ENCODE measurements around the gene ARHGAP15. TPM values are rescaled to one million over a fixed set of nuclear protein-coding genes. Genes with fewer than 3 reads are reported as not detected.

Gene ARHGAP15
- total RNA-seq, 4 donors from 2014 or later = 1.7 to 16.8 (median 3.7) TPM

DNA sequence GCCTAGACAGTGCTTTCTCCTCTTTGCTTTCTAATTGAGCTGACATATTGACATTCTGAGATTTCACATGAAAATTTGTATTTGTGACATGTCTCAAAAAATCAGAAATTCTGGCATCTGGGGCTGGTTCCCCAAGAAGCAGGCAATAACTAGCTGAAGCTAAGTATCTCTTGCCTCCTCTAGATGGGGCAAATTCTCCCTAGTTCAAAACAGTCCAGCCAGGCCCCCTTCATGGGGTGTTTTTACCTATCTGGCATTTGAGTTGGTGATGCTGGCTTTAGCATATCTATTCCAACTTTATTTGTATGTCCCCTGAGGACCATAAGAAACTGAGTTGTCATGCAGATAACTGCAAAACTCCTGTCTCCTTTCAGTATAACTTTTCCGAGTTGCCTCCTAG is 39.9 kb downstream of the ARHGAP15 start:
- no peak for DNase-seq
- intact Hi-C loops (cut with DNase I) = no loop called here
- Histone ChIP-seq H3K9me3 (no peaks in the 10 kb centered on the region), H3K4me1 (no peaks in the 10 kb centered on the region), H3K36me3 (no peaks in the 10 kb centered on the region), H3K27ac (no peak overlapping the region), H3K27me3 (no peaks in the 10 kb centered on the region), H3K4me3 (no peak overlapping the region)
- 67 to 75% methylated on average over 1 of the region's 1 CpG for WGBS, 2 donors
- no peak for TF ChIP-seq POLR2A (IDR thresholded peaks at IDR 0.05)
- TF ChIP-seq, protein P1, sequence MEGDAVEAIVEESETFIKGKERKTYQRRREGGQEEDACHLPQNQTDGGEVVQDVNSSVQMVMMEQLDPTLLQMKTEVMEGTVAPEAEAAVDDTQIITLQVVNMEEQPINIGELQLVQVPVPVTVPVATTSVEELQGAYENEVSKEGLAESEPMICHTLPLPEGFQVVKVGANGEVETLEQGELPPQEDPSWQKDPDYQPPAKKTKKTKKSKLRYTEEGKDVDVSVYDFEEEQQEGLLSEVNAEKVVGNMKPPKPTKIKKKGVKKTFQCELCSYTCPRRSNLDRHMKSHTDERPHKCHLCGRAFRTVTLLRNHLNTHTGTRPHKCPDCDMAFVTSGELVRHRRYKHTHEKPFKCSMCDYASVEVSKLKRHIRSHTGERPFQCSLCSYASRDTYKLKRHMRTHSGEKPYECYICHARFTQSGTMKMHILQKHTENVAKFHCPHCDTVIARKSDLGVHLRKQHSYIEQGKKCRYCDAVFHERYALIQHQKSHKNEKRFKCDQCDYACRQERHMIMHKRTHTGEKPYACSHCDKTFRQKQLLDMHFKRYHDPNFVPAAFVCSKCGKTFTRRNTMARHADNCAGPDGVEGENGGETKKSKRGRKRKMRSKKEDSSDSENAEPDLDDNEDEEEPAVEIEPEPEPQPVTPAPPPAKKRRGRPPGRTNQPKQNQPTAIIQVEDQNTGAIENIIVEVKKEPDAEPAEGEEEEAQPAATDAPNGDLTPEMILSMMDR (IDR thresholded peaks at IDR 0.05) = no peak

DNA sequence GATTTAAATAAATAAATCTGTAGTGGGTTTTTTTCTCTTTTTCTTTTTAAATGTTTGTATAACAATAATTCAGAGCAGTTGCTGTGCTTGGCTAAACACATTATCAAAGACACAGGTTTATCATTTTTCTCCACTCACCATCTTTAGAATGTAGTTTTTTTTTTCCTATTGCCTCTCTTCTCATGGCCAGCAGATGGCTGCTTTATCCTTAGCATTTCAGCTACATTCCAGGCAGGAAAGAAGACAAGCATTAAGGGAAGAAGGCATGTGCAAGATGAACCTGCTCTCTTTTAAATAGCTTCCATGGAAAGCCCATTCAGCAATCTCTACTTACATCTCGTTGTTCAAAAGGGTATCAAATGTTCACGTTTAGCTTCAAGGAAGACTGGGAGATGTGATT is 42.6 kb downstream of the ARHGAP15 start:
- 47 to 49% methylated on average over 2 of the region's 2 CpGs for WGBS, 2 donors
- Histone ChIP-seq H3K9me3 (no peaks in the 10 kb centered on the region), H3K4me1 (no peaks in the 10 kb centered on the region), H3K27me3 (no peaks in the 10 kb centered on the region), H3K4me3 (no peak overlapping the region), H3K36me3 (no peaks in the 10 kb centered on the region), H3K27ac (no peak overlapping the region)
- no peak for TF ChIP-seq POLR2A (IDR thresholded peaks at IDR 0.05)
- TF ChIP-seq, protein P1 (IDR thresholded peaks at IDR 0.05) = no peak
- DNase-seq = no peak
- intact Hi-C loops (cut with DNase I) = no loop called here

DNA sequence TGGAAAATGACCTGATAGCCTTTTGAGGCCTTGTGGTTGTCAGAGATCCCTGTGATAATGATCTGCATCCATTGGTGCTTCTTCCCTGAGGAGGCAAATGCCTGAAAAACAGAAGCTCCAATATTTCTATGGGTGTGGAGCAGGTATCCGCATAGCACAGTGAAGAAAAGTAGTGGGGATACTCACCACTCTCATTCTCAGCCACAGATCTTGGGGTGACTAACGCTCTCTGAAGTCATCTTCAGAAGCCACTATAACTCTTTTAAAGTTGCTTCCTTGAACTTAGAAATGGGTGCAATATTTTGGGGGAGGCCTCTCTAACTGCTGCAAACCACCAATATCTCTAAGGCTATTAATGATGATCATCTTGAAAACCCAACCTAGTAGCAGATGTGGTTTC is 46.2 kb downstream of the ARHGAP15 start:
- 94 to 97% methylated on average over 2 of the region's 2 CpGs for whole genome bisulfite sequencing, 2 donors
- TF ChIP-seq POLR2A (IDR thresholded peaks at IDR 0.05) = no peak
- TF ChIP-seq, protein P1 (IDR thresholded peaks at IDR 0.05) = no peak
- no peak for DNase-seq
- Histone ChIP-seq H3K36me3 (no peaks in the 10 kb centered on the region), H3K9me3 (peaks cover 0 to under 1% (median 0%) of the 10 kb centered on the region in 3 donors), H3K4me3 (no peak overlapping the region), H3K27me3 (no peaks in the 10 kb centered on the region), H3K27ac (no peak overlapping the region), H3K4me1 (no peaks in the 10 kb centered on the region)
- intact Hi-C loops (cut with DNase I) = no loop called here

DNA sequence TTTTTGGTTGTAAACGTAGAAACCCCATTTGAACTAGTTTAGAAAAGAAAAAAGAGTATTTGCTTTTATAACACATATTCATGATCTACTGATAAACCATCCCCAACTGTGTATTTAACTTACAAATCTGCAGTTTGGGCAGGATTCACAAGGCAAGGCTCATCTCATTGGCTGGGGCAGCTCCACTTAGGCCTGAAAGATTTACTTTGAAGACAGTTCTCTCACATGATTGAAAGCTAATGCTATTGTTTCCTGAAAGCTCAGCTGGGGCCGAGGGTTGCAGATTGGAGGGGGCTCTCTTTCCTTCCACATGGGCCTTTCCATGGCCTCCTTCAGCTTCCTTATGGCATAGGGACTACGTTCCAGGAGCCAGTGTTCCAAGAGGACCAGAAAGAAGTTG is 47.4 kb downstream of the ARHGAP15 start:
- Histone ChIP-seq H3K4me1 (no peaks in the 10 kb centered on the region), H3K27me3 (no peaks in the 10 kb centered on the region), H3K27ac (peak overlapping the region in 1 of 4 donors; percentile 44), H3K9me3 (peaks cover 0 to 12% (median 0%) of the 10 kb centered on the region in 3 donors), H3K4me3 (no peak overlapping the region), H3K36me3 (no peaks in the 10 kb centered on the region)
- DNase-seq = no peak
- intact Hi-C loops (cut with DNase I) = no loop called here
- TF ChIP-seq, protein P1 (IDR thresholded peaks at IDR 0.05) = no peak
- TF ChIP-seq POLR2A (IDR thresholded peaks at IDR 0.05) = no peak
- WGBS, 2 donors = 63 to 67% methylated on average over 2 to 3 of the region's 3 CpGs

DNA sequence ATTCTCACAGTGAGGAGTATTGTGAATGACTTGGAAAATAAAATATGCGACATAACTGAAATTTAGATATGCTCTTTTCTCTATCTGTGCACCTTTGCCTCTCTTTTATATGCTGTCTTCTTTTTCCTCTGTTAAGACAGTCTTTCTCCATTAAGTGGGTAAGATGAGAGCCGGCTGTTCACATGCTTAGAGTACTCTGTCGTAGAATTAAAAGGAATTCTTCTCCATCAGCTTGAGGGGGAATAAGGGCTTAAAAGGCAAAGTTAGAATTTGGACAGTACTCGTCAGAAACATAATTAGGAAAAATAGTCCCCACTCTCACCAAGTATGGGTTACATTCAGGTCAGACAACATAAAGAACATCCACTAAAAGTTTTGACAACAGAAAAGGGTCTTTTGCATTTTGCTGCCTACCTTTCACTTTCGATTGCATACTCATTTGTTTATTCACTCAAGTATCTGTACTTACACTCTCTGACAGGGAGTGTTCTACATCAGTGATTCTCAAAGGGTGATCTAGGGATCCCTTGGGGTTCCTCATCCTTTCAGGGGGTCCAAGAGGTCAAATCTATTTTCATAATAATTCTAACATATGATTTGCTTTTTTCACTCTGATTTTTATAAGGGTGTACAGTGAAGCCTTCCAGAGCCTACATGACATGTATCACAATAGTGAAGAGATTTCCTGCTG is 48.0 kb downstream of the ARHGAP15 start:
- TF ChIP-seq, protein P1 (IDR thresholded peaks at IDR 0.05) = no peak
- TF ChIP-seq POLR2A (IDR thresholded peaks at IDR 0.05) = no peak
- intact Hi-C loops (cut with DNase I) = no loop called here
- WGBS, 2 donors = 66 to 67% methylated on average over 5 of the region's 5 CpGs
- Histone ChIP-seq H3K27me3 (no peaks in the 10 kb centered on the region), H3K27ac (peak overlapping the region in 1 of 4 donors; percentile 44), H3K4me1 (no peaks in the 10 kb centered on the region), H3K36me3 (no peaks in the 10 kb centered on the region), H3K4me3 (peak overlapping the region in 2 of 4 donors; percentile 20 to 21), H3K9me3 (peaks cover 0 to 12% (median 0%) of the 10 kb centered on the region in 3 donors)
- no peak for DNase-seq

Data from esophagus squamous epithelium (tissue), 5 donors.